CD4-positive, alpha-beta T cell (primary cell): ENCODE measurements around the gene CFAP299. TPM values are rescaled to one million over a fixed set of nuclear protein-coding genes. Genes with fewer than 3 reads are reported as not detected.

Experiments
- ATAC-seq: fragments of 200-7000 bp; cut with Tn5 transposase; one replicate; pipeline ENCODE4 v1.10.0; 2022; ENCODE audit warnings: mild to moderate bottlenecking; ENCODE audit not compliant: poor library complexity
- CTCF ChIA-PET: fragments of 350-600 bp; sonication (Branson Sonifier 250); formaldehyde crosslinking; loops from one replicate; lab custom pipeline; 2021; ENCODE audit warnings: antibody characterized with exemption, inconsistent platforms; lab: Charles Lee
- POLR2A ChIA-PET: fragments of 350-600 bp; sonication (Branson Sonifier 250); formaldehyde crosslinking; loops from one replicate; lab custom pipeline; 2021; ENCODE audit warnings: antibody characterized with exemption, inconsistent platforms; lab: Charles Lee
- DNase-seq, 14 experiments: peaks; one replicate each; pipeline ENCODE4 v3.0.0-alpha.2; 2013 to 2020; ENCODE audit warnings: mixed read lengths in 2 of 14
- H3K27ac ChIP-seq, 2 donors: one replicate each; pipeline versions ENCODE4 v1.5.1 to v1.7.0; 2013; ENCODE audit warnings: low read length in 2 of 2, low read depth in 1 of 2, mild to moderate bottlenecking in 1 of 2
- H3K27me3 ChIP-seq, 2 experiments: 1 replicate in 1 of 2; 2 replicates in 1 of 2; pipeline versions ENCODE4 v1.6.1 to v1.7.0; 2013; ENCODE audit warnings: low read length in 2 of 2, control low read depth in 1 of 2, mild to moderate bottlenecking in 1 of 2, moderate library complexity in 1 of 2; ENCODE audit not compliant: insufficient read depth in 2 of 2, control insufficient read depth in 1 of 2
- H3K36me3 ChIP-seq: one replicate; pipeline ENCODE4 v1.6.1; 2013; ENCODE audit warnings: low read length, control low read depth; ENCODE audit not compliant: insufficient read depth
- H3K4me1 ChIP-seq: one replicate; pipeline ENCODE4 v1.6.1; 2013; ENCODE audit warnings: low read length, control low read depth; ENCODE audit not compliant: insufficient read depth
- H3K4me3 ChIP-seq: one replicate; pipeline ENCODE4 v1.5.1; 2013; ENCODE audit warnings: mild to moderate bottlenecking, low read length, moderate library complexity
- H3K9me3 ChIP-seq, 2 experiments: 1 replicate in 1 of 2; 2 replicates in 1 of 2; pipeline versions ENCODE4 v1.6.1 to v1.7.0; 2013; ENCODE audit warnings: low read length in 2 of 2, mild to moderate bottlenecking in 2 of 2, control low read depth in 1 of 2, moderate library complexity in 1 of 2; ENCODE audit not compliant: control insufficient read depth in 1 of 2, insufficient read depth in 1 of 2
- H3K27ac Mint-ChIP-seq: one replicate; pipeline ENCODE4 v1.8.0; 2020; ENCODE audit warnings: mixed read lengths
- H3K27me3 Mint-ChIP-seq: one replicate; pipeline ENCODE4 v1.8.0; 2021; ENCODE audit warnings: mixed read lengths
- H3K36me3 Mint-ChIP-seq: one replicate; pipeline ENCODE4 v1.8.0; 2021; ENCODE audit warnings: low read depth, mixed read lengths
- H3K4me1 Mint-ChIP-seq: one replicate; pipeline ENCODE4 v1.8.0; 2021; ENCODE audit warnings: low read depth, mixed read lengths
- H3K4me3 Mint-ChIP-seq: one replicate; pipeline ENCODE4 v1.8.0; 2020; ENCODE audit warnings: mild to moderate bottlenecking, mixed read lengths
- H3K9me3 Mint-ChIP-seq: one replicate; pipeline ENCODE4 v1.8.0; 2020; ENCODE audit warnings: mixed read lengths
- CTCF ChIP-seq: fragments of 200-600 bp; IDR thresholded peaks from one replicate; pipeline ENCODE4 v1.8.0; 2022; ENCODE audit warnings: antibody characterized with exemption, mild to moderate bottlenecking
- intact Hi-C, 2 experiments: fragments of 100-400 bp; cut with DNase I in 1 of 2; cut with micrococcal nuclease in 1 of 2; formaldehyde crosslinking; loops; one replicate each; pipeline versions ENCODE4 v1.15.1 to v1.9.0; 2023 to 2025; cut with DNase I, micrococcal nuclease
- total RNA-seq, 174 experiments: library from RNA in 2 of 174; stranded (reverse) in 2 of 174; gene quantifications; one replicate each; pipeline ENCODE4 v1.2.3 and lab custom pipeline; 2021 to 2026

Gene CFAP299
- total RNA-seq, 2 experiments from 2014 or later = not detected

DNA sequence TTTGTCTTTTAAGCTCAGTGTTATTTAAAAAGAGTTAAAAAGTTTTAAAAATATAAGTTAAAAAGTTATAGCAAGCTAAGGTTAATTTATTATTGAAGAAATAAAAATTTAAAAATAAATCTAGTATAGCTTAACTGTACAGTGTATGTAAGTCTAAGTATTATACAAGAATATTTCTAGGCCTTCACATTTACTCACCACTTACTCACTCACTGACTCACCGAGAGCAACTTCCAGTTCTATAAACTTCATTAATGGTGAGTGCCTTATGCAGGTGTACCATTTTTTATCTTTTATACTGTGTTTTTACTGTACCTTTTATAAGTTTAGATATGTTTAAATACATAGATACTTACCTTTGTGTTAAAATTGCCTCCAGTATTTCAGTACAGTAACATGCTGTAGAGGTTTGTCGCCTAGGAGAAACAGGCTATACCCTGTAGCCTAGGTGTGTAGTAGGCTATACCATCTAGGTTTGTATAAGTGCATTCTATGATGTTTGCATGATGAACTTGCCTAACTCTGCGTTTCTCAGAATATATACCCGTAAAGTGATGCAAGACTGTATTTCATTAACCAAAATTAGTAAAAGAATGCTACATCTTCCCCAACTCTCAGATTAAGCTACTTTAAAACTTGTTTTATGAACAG lies 202.9 kb downstream of the CFAP299 start:
- intact Hi-C loops = no loop called here
- Mint-ChIP-seq H3K27ac (no peak overlapping the region), H3K27me3 (peaks cover 7% of the 10 kb centered on the region), H3K4me1 (peaks cover 35% of the 10 kb centered on the region), H3K36me3 (no peaks in the 10 kb centered on the region), H3K9me3 (no peaks in the 10 kb centered on the region), H3K4me3 (no peak overlapping the region)
- Histone ChIP-seq H3K9me3 (no peaks in the 10 kb centered on the region), H3K27me3 (no peaks in the 10 kb centered on the region), H3K4me1 (no peaks in the 10 kb centered on the region), H3K4me3 (no peak overlapping the region), H3K27ac (no peak overlapping the region), H3K36me3 (no peaks in the 10 kb centered on the region)
- CTCF ChIA-PET = interaction anchor here (0.7 to 1.4 kb wide), 3 partner anchors 11 to 33 kb away, joined by 3 to 4 read pairs (median 3); no protein-coding TSS in a partner anchor
- POLR2A ChIA-PET = no interaction called here
- no peak for TF ChIP-seq CTCF
- no peak for DNase-seq
- ATAC-seq = no peak

GRCh38 chr4:80539190-80539589 lies 203.7 kb downstream of the CFAP299 start:
- ChIA-PET POLR2A (interaction anchor here (1.1 to 1.5 kb wide), 2 partner anchors 39 to 46 kb away, joined by 3 to 5 read pairs; no protein-coding TSS in a partner anchor), CTCF (interaction anchor here (1.0 kb wide), 1 partner anchor 34 kb away, joined by 3 read pairs; no protein-coding TSS in a partner anchor)
- DNase-seq = no peak
- Histone ChIP-seq H3K9me3 (no peaks in the 10 kb centered on the region), H3K27ac (no peak overlapping the region), H3K36me3 (no peaks in the 10 kb centered on the region), H3K4me1 (no peaks in the 10 kb centered on the region), H3K4me3 (no peak overlapping the region), H3K27me3 (no peaks in the 10 kb centered on the region)
- no peak for ATAC-seq
- Mint-ChIP-seq H3K27me3 (peaks cover 12% of the 10 kb centered on the region), H3K36me3 (no peaks in the 10 kb centered on the region), H3K4me1 (peaks cover 35% of the 10 kb centered on the region), H3K4me3 (no peak overlapping the region), H3K9me3 (no peaks in the 10 kb centered on the region), H3K27ac (no peak overlapping the region)
- no peak for TF ChIP-seq CTCF
- intact Hi-C loops = no loop called here

DNA sequence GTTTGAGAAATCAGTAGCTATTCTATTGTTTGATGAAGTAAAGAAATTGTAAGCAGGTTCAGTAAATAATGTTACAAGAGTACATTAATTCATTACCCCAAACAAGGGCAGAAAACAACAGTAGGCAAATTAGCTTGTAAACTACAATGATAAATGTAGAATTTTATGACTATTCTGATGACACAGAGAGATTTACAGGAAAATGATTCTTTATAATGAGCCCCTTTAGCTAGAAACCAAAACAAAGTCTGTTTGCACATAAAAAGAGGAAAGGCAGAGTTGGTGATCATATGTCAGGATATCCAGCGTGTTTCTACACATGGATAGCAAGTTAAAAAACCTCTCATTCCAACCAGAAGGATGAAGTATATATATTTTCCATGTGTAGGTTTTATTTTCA lies 204.8 kb downstream of the CFAP299 start:
- no peak for TF ChIP-seq CTCF
- Mint-ChIP-seq H3K27ac (no peak overlapping the region), H3K9me3 (peaks cover 4% of the 10 kb centered on the region), H3K4me1 (peaks cover 35% of the 10 kb centered on the region), H3K36me3 (no peaks in the 10 kb centered on the region), H3K4me3 (no peak overlapping the region), H3K27me3 (peaks cover 23% of the 10 kb centered on the region)
- ATAC-seq (no peak), DNase-seq (no peak)
- Histone ChIP-seq H3K9me3 (no peaks in the 10 kb centered on the region), H3K4me3 (no peak overlapping the region), H3K36me3 (no peaks in the 10 kb centered on the region), H3K27ac (no peak overlapping the region), H3K27me3 (no peaks in the 10 kb centered on the region), H3K4me1 (no peaks in the 10 kb centered on the region)
- CTCF ChIA-PET = no interaction called here
- intact Hi-C loops = loop anchor here in 1 of 2 experiments (5.0 kb wide), 1 partner anchor 48 kb away; no protein-coding TSS in a partner anchor
- POLR2A ChIA-PET = interaction anchor here (1.1 to 1.5 kb wide), 2 partner anchors 40 to 48 kb away, joined by 3 to 5 read pairs; no protein-coding TSS in a partner anchor
